GM12878 (cell line): Measurements from ENCODE around the gene PTBP1. TPM values are rescaled to one million over a fixed set of nuclear protein-coding genes. Genes with fewer than 3 reads are reported as not detected.

ENCODE experiments used
- ATAC-seq: fragments of 200-7000 bp; cut with Tn5 transposase; 3 replicates; pipeline ENCODE4 v1.9.1; 2020; ENCODE audit warnings: mild to moderate bottlenecking, moderate library complexity
- BruUV-seq: library from RNA; stranded (reverse); fragments of 400-500 nt; replicated peaks from 2 replicates; lab custom pipeline; 2021; lab: Mats Ljungman, UMichigan
- CTCF ChIA-PET: fragments of 300-600 bp; sonication (Branson Sonifier 250); formaldehyde crosslinking; extraction: SDS; loops from one replicate; lab custom pipeline; 2021; ENCODE audit warnings: inconsistent platforms; lab: Yijun Ruan, JAX
- POLR2A ChIA-PET: fragments of 350-600 bp; formaldehyde crosslinking; extraction: SDS; loops from one replicate; lab custom pipeline; 2021; ENCODE audit warnings: inconsistent platforms; lab: Charles Lee
- RAD21 ChIA-PET: fragments of 300-600 bp; sonication (Branson Sonifier 250); formaldehyde crosslinking; loops from one replicate; lab custom pipeline; 2023; ENCODE audit warnings: antibody characterized with exemption; ENCODE audit not compliant: unreplicated experiment; lab: Charles Lee
- SMC1A ChIA-PET: fragments of 300-600 bp; sonication (Branson Sonifier 250); formaldehyde crosslinking; loops from one replicate; lab custom pipeline; 2023; ENCODE audit not compliant: unreplicated experiment, uncharacterized antibody; lab: Charles Lee
- DNase-seq: peaks from one replicate; pipeline ENCODE4 v3.0.0-alpha.2; 2011; ENCODE audit warnings: low read depth, low spot score
- FAIRE-seq: peaks from 3 replicates; lab custom pipeline; 2011; peaks lifted over from hg19 to GRCh38; lab: Jason Lieb, UNC
- H2AFZ ChIP-seq: 2 replicates; pipeline ENCODE4 v1.6.0; 2011; ENCODE audit warnings: low read depth, low read length, control low read depth; ENCODE audit not compliant: control insufficient read depth
- H3K27ac ChIP-seq: 2 replicates; pipeline ENCODE4 v1.5.1; 2011; ENCODE audit warnings: control low read depth; ENCODE audit not compliant: control insufficient read depth, insufficient read depth
- H3K27me3 ChIP-seq, 2 experiments: replicated peaks in 1 of 2; 2 replicates each; pipeline versions ENCODE4 v1.6.0 to v1.6.1; 2011; ENCODE audit warnings: low read length in 1 of 2; ENCODE audit not compliant: control insufficient read depth in 2 of 2, insufficient read depth in 2 of 2
- H3K36me3 ChIP-seq, 2 experiments: 2 replicates each; pipeline ENCODE4 v1.5.1; 2011; ENCODE audit warnings: low read length in 1 of 2; ENCODE audit not compliant: control insufficient read depth in 2 of 2, insufficient read depth in 2 of 2
- H3K4me1 ChIP-seq: 2 replicates; pipeline ENCODE4 v1.6.1; 2011; ENCODE audit warnings: mild to moderate bottlenecking, low read length, moderate library complexity, mixed read lengths; ENCODE audit not compliant: control insufficient read depth, insufficient read depth
- H3K4me2 ChIP-seq: 2 replicates; pipeline ENCODE4 v1.6.0; 2011; ENCODE audit warnings: control low read depth; ENCODE audit not compliant: control insufficient read depth, insufficient read depth
- H3K4me3 ChIP-seq: fragments of 200-600 bp; sonication (generic); 2 replicates; pipeline ENCODE4 v1.5.1; 2016
- H3K79me2 ChIP-seq: 2 replicates; pipeline ENCODE4 v1.6.0; 2011; ENCODE audit warnings: low read length; ENCODE audit not compliant: control insufficient read depth, insufficient read depth
- H3K9ac ChIP-seq: 2 replicates; pipeline ENCODE4 v1.8.0; 2011; ENCODE audit warnings: low read length, control low read depth, mixed read lengths; ENCODE audit not compliant: control insufficient read depth, insufficient read depth
- H3K9me3 ChIP-seq: replicated peaks from 3 replicates; pipeline ENCODE4 v1.5.1; 2011; ENCODE audit warnings: mild to moderate bottlenecking, low read length; ENCODE audit not compliant: control insufficient read depth, insufficient read depth
- H4K20me1 ChIP-seq: 2 replicates; pipeline ENCODE4 v1.6.0; 2011; ENCODE audit not compliant: control insufficient read depth, insufficient read depth
- IRF5 ChIP-seq: fragments of 450-650 bp; IDR thresholded peaks from 2 replicates; pipeline ENCODE4 v1.6.1; 2017; ENCODE audit warnings: borderline replicate concordance
- JUND ChIP-seq: IDR thresholded peaks from 2 replicates; pipeline ENCODE4 v1.6.1; 2012; ENCODE audit warnings: low read depth, mild to moderate bottlenecking, low read length, improper control_type of control experiment, moderate library complexity
- RCOR1 ChIP-seq: conservative IDR thresholded peaks from 2 replicates; pipeline ENCODE4 v1.6.1; 2012; ENCODE audit warnings: low read depth, low read length, improper control_type of control experiment
- ZBTB4 ChIP-seq: fragments of 450-650 bp; formaldehyde crosslinking; IDR thresholded peaks from 2 replicates; pipeline ENCODE4 v1.4.0; 2022; ENCODE audit warnings: mild to moderate bottlenecking, moderate library complexity
- WGBS: methylation state at CpG from one replicate; pipeline ENCODE4 v1.1.6; 2016; ENCODE audit warnings: low lambda C conversion rate; ENCODE audit not compliant: insufficient replicate concordance, insufficient coverage; ENCODE audit errors: missing lambda C conversion rate; 5-methylcytosine and 5-hydroxymethylcytosine counted together
- in situ Hi-C: fragments of 300-500 bp; cut with MboI; formaldehyde crosslinking; loops from 9 replicates; pipeline ENCODE4 v1.14.3; 2018; ENCODE audit warnings: mixed read lengths
- intact Hi-C: fragments of 100-400 bp; cut with micrococcal nuclease; formaldehyde crosslinking; loops from one replicate; pipeline ENCODE4 v1.14.2; 2022; ENCODE audit not compliant: unreplicated experiment
- polyA plus RNA-seq, 11 experiments: library from polyadenylated mRNA; depleted of rRNA in 4 of 11; unstranded in 6 of 11; stranded (reverse) in 5 of 11; fragments of >200 nt; fragmentation: Nextera tagmentation in 4 of 11; fragmentation: Illumina TruSeq in 1 of 11; extraction: Ambion mirVana in 4 of 11; extraction: Trizol in 1 of 11; gene quantifications; 1 replicate in 1 of 11; 2 replicates in 10 of 11; pipeline versions ENCODE4 v1.2.1 to v1.2.3, GENCODE V29; 2011 to 2016; ENCODE audit warnings: inconsistent platforms in 2 of 11, missing spikeins in 2 of 11, low read depth in 1 of 11
- total RNA-seq, 4 experiments: library from RNA; depleted of rRNA in 3 of 4; stranded (reverse); fragments of >200 nt in 3 of 4; fragmentation: Illumina TruSeq in 1 of 4; extraction: Trizol in 1 of 4; gene quantifications; 2 replicates each; pipeline versions ENCODE4 v1.2.1 to v1.2.3, GENCODE V29; 2013 to 2021
- TF ChIP-seq, protein P1 (sequence below): IDR thresholded peaks from 2 replicates; pipeline ENCODE4 v1.6.1; 2012; ENCODE audit warnings: low read depth, low read length, improper control_type of control experiment
- TF ChIP-seq, protein P2 (sequence below), 3 experiments: IDR thresholded peaks in 2 of 3; conservative IDR thresholded peaks in 1 of 3; 2 replicates each; pipeline ENCODE4 v1.5.1; 2011; ENCODE audit warnings: low read depth in 3 of 3, low read length in 3 of 3, mild to moderate bottlenecking in 3 of 3, control low read depth in 2 of 3, moderate library complexity in 2 of 3, inconsistent platforms in 1 of 3, mixed read lengths in 1 of 3; ENCODE audit not compliant: control insufficient read depth in 2 of 3, insufficient read depth in 1 of 3; ENCODE audit errors: extremely low read depth in 1 of 3
- TF ChIP-seq, protein P3 (sequence below): fragments of 450-650 bp; IDR thresholded peaks from 2 replicates; pipeline ENCODE4 v1.6.1; 2017; ENCODE audit warnings: mild to moderate bottlenecking, moderate library complexity

The PTBP1 gene
- total and polyA plus RNA-seq, 10 of the 15 experiments (the other 5 are each of a cell fraction or from before 2014, with no cell fraction given), result 13.1 to 532 (median 217) TPM

- FAIRE-seq (no peak), DNase-seq (no peak), ATAC-seq (no peak)
- Histone ChIP-seq H3K4me1 (no peaks in the 10 kb centered on the region), H3K36me3 (no peaks in the 10 kb centered on the region), H4K20me1 (no peaks in the 10 kb centered on the region), H3K79me2 (no peaks in the 10 kb centered on the region), H3K27ac (no peak overlapping the region), H2AFZ (no peak overlapping the region), H3K4me3 (no peak overlapping the region), H3K4me2 (no peak overlapping the region), H3K9ac (no peak overlapping the region), H3K9me3 (no peaks in the 10 kb centered on the region), H3K27me3 (no peaks in the 10 kb centered on the region)
- no TSS peak for BruUV-seq
- POLR2A ChIA-PET, result interaction anchor here (0.5 kb wide), 1 partner anchor 288 kb away, joined by 4 read pairs; no protein-coding TSS in a partner anchor
- CTCF ChIA-PET, result interaction anchor here (1.0 to 1.2 kb wide), 2 partner anchors 91 to 211 kb away, joined by 3 to 5 read pairs; partner anchors contain the start of gene WDR18
- 50% methylated on average over 18 of the region's 18 CpGs for WGBS
- no peak for TF ChIP-seq JUND
- TF ChIP-seq, protein P1, sequence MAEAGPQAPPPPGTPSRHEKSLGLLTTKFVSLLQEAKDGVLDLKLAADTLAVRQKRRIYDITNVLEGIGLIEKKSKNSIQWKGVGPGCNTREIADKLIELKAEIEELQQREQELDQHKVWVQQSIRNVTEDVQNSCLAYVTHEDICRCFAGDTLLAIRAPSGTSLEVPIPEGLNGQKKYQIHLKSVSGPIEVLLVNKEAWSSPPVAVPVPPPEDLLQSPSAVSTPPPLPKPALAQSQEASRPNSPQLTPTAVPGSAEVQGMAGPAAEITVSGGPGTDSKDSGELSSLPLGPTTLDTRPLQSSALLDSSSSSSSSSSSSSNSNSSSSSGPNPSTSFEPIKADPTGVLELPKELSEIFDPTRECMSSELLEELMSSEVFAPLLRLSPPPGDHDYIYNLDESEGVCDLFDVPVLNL, result no peak
- TF ChIP-seq, protein P2, sequence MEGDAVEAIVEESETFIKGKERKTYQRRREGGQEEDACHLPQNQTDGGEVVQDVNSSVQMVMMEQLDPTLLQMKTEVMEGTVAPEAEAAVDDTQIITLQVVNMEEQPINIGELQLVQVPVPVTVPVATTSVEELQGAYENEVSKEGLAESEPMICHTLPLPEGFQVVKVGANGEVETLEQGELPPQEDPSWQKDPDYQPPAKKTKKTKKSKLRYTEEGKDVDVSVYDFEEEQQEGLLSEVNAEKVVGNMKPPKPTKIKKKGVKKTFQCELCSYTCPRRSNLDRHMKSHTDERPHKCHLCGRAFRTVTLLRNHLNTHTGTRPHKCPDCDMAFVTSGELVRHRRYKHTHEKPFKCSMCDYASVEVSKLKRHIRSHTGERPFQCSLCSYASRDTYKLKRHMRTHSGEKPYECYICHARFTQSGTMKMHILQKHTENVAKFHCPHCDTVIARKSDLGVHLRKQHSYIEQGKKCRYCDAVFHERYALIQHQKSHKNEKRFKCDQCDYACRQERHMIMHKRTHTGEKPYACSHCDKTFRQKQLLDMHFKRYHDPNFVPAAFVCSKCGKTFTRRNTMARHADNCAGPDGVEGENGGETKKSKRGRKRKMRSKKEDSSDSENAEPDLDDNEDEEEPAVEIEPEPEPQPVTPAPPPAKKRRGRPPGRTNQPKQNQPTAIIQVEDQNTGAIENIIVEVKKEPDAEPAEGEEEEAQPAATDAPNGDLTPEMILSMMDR (IDR thresholded peaks at IDR 0.05 in 2 of 3, conservative IDR thresholded peaks at IDR 0.05 in 1 of 3; ENCODE audit: control insufficient read depth in 2 of 3, extremely low read depth in 1 of 3, insufficient read depth in 1 of 3, low read depth in 3 of 3, low read length in 3 of 3), result no peak
- no peak for TF ChIP-seq ZBTB4 (CRISPR knock-in tag)
- TF ChIP-seq RCOR1, result no peak
- no peak for TF ChIP-seq IRF5
- TF ChIP-seq, protein P3, sequence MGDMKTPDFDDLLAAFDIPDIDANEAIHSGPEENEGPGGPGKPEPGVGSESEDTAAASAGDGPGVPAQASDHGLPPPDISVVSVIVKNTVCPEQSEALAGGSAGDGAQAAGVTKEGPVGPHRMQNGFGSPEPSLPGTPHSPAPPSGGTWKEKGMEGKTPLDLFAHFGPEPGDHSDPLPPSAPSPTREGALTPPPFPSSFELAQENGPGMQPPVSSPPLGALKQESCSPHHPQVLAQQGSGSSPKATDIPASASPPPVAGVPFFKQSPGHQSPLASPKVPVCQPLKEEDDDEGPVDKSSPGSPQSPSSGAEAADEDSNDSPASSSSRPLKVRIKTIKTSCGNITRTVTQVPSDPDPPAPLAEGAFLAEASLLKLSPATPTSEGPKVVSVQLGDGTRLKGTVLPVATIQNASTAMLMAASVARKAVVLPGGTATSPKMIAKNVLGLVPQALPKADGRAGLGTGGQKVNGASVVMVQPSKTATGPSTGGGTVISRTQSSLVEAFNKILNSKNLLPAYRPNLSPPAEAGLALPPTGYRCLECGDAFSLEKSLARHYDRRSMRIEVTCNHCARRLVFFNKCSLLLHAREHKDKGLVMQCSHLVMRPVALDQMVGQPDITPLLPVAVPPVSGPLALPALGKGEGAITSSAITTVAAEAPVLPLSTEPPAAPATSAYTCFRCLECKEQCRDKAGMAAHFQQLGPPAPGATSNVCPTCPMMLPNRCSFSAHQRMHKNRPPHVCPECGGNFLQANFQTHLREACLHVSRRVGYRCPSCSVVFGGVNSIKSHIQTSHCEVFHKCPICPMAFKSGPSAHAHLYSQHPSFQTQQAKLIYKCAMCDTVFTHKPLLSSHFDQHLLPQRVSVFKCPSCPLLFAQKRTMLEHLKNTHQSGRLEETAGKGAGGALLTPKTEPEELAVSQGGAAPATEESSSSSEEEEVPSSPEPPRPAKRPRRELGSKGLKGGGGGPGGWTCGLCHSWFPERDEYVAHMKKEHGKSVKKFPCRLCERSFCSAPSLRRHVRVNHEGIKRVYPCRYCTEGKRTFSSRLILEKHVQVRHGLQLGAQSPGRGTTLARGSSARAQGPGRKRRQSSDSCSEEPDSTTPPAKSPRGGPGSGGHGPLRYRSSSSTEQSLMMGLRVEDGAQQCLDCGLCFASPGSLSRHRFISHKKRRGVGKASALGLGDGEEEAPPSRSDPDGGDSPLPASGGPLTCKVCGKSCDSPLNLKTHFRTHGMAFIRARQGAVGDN, result no peak
- in situ Hi-C loops, result loop anchor here (5.0 kb wide), 2 partner anchors 149 to 214 kb away; no protein-coding TSS in a partner anchor
- RAD21 ChIA-PET, result interaction anchor here (1.4 kb wide), 1 partner anchor 151 kb away, joined by 4 read pairs; no protein-coding TSS in a partner anchor
- intact Hi-C loops, result no loop called here
- SMC1A ChIA-PET, result no interaction called here
Observed at GRCh38 chr19:772730-773436, 24.4 kb upstream of the PTBP1 start.
